GM23248 (cell line): ENCODE data around the gene SH2D3C. TPM values are rescaled to one million over a fixed set of nuclear protein-coding genes. Genes with fewer than 3 reads are reported as not detected.

Source experiments
- DNase-seq: peaks from one replicate; pipeline ENCODE4 v3.0.0-alpha.2; 2015
- H2AFZ ChIP-seq: fragments of 200-600 bp; sonication (generic); 2 replicates; pipeline ENCODE4 v1.6.1; 2016; ENCODE audit warnings: antibody characterized with exemption
- H3F3A ChIP-seq: fragments of 200-600 bp; sonication (generic); 2 replicates; pipeline ENCODE4 v1.6.1; 2016; ENCODE audit warnings: mild to moderate bottlenecking, antibody characterized with exemption, mixed run types; ENCODE audit not compliant: insufficient read depth
- H3K27ac ChIP-seq: fragments of 200-600 bp; sonication (generic); 2 replicates; pipeline ENCODE4 v1.5.1; 2016; ENCODE audit warnings: mild to moderate bottlenecking
- H3K27me3 ChIP-seq: fragments of 200-600 bp; sonication (generic); replicated peaks from 2 replicates; pipeline ENCODE4 v1.6.1; 2016; ENCODE audit warnings: mild to moderate bottlenecking; ENCODE audit not compliant: insufficient read depth
- H3K36me3 ChIP-seq: fragments of 200-600 bp; sonication (generic); 2 replicates; pipeline ENCODE4 v1.6.1; 2016; ENCODE audit warnings: low read depth, mild to moderate bottlenecking
- H3K4me1 ChIP-seq: fragments of 200-600 bp; sonication (generic); 2 replicates; pipeline ENCODE4 v1.6.1; 2016; ENCODE audit warnings: mild to moderate bottlenecking; ENCODE audit not compliant: insufficient read depth
- H3K4me2 ChIP-seq: fragments of 200-600 bp; sonication (generic); one replicate; pipeline ENCODE4 v1.6.1; 2016; ENCODE audit warnings: mild to moderate bottlenecking; ENCODE audit not compliant: unreplicated experiment
- H3K4me3 ChIP-seq: fragments of 200-600 bp; sonication (generic); 2 replicates; pipeline ENCODE4 v1.5.1; 2016; ENCODE audit warnings: mild to moderate bottlenecking
- H3K79me2 ChIP-seq: fragments of 200-600 bp; sonication (generic); 2 replicates; pipeline ENCODE4 v1.6.1; 2016; ENCODE audit warnings: mild to moderate bottlenecking; ENCODE audit not compliant: insufficient read depth
- H3K9ac ChIP-seq: fragments of 200-600 bp; sonication (generic); 2 replicates; pipeline ENCODE4 v1.6.1; 2016; ENCODE audit warnings: mild to moderate bottlenecking
- H3K9me2 ChIP-seq: fragments of 200-600 bp; sonication (generic); 2 replicates; pipeline ENCODE4 v1.6.1; 2016; ENCODE audit warnings: mixed run types, mild to moderate bottlenecking, moderate library complexity; ENCODE audit not compliant: insufficient read depth
- H3K9me3 ChIP-seq: fragments of 200-600 bp; sonication (generic); one replicate; pipeline ENCODE4 v1.6.1; 2017; ENCODE audit warnings: low read depth
- H4K20me1 ChIP-seq: fragments of 200-600 bp; sonication (generic); 2 replicates; pipeline ENCODE4 v1.6.0; 2016; ENCODE audit not compliant: insufficient read depth
- EZH2 ChIP-seq: fragments of 200-600 bp; sonication (generic); IDR thresholded peaks from 2 replicates; pipeline ENCODE4 v1.6.1; 2018; ENCODE audit warnings: antibody characterized with exemption, mild to moderate bottlenecking; ENCODE audit not compliant: insufficient read depth, poor library complexity, severe bottlenecking
- EZH2phosphoT487 ChIP-seq: fragments of 200-600 bp; sonication (generic); IDR thresholded peaks from 2 replicates; pipeline ENCODE4 v1.6.1; 2018; ENCODE audit warnings: antibody characterized with exemption, moderate library complexity, mild to moderate bottlenecking, low read depth; ENCODE audit not compliant: insufficient read depth
- WGBS, 2 experiments: methylation state at CpG; one replicate each; pipeline ENCODE4 v1.1.6; 2015 to 2017; ENCODE audit warnings: low lambda C conversion rate in 2 of 2, low coverage in 1 of 2; ENCODE audit errors: missing lambda C conversion rate in 2 of 2; 5-methylcytosine and 5-hydroxymethylcytosine counted together
- in situ Hi-C: fragments of 300-500 bp; cut with MboI; formaldehyde crosslinking; loops from 2 replicates; pipeline ENCODE4 v1.15.0; 2020
- polyA plus RNA-seq: library from polyadenylated mRNA; unstranded; fragments of >200 nt; fragmentation: Nextera tagmentation; extraction: Ambion mirVana; gene quantifications from 2 replicates; pipeline ENCODE4 v1.2.1, GENCODE V29; 2016
- total RNA-seq: library from RNA; depleted of rRNA; stranded (reverse); fragments of >200 nt; shearing (Covaris generic); gene quantifications from 2 replicates; pipeline ENCODE4 v1.2.3, GENCODE V29; 2014

Gene SH2D3C
- total and polyA plus RNA-seq, 2 experiments from 2014 or later: not detected

DNA sequence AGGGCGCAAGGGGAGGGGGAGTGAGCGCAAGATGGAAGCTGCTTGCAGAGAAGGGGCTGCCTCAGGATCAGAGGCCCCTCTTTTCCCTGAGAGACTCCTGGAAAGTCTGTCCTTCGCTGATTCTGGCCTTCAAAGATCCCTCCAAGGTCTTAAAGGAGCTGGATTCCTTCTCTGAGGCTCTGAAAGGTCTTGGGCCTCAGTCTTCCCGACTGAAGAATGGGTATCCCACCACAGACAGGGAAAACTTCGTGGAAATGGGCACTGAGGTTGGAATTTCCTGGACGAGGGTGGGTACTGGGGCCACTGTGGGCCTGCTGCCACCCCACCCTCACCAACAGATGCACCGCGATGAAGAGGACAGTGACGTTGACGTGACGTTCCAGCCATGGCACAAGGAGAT is 66.1 kb downstream of the SH2D3C start:
- no peaks in the 10 kb centered on the region for H3F3A ChIP-seq
- H3K4me3 ChIP-seq: no peak overlapping the region
- no peaks in the 10 kb centered on the region for H4K20me1 ChIP-seq
- no peak overlapping the region for H2AFZ ChIP-seq
- H3K79me2 ChIP-seq: peaks cover 11% of the 10 kb centered on the region
- H3K27me3 ChIP-seq: no peaks in the 10 kb centered on the region
- DNase-seq: no peak
- in situ Hi-C loops: no loop called here
- no peaks in the 10 kb centered on the region for H3K36me3 ChIP-seq
- TF ChIP-seq EZH2 (no peak), EZH2phosphoT487 (no peak)
- H3K4me1 ChIP-seq: peaks cover 8% of the 10 kb centered on the region; the same call in 1 of the 2 replicates
- H3K9me3 ChIP-seq: no peaks in the 10 kb centered on the region
- no peak overlapping the region for H3K9ac ChIP-seq
- WGBS, 2 experiments: 88 to 89% methylated on average over 10 to 11 of the region's 11 CpGs
- H3K9me2 ChIP-seq: no peaks in the 10 kb centered on the region
- no peak overlapping the region for H3K4me2 ChIP-seq
- no peak overlapping the region for H3K27ac ChIP-seq

DNA sequence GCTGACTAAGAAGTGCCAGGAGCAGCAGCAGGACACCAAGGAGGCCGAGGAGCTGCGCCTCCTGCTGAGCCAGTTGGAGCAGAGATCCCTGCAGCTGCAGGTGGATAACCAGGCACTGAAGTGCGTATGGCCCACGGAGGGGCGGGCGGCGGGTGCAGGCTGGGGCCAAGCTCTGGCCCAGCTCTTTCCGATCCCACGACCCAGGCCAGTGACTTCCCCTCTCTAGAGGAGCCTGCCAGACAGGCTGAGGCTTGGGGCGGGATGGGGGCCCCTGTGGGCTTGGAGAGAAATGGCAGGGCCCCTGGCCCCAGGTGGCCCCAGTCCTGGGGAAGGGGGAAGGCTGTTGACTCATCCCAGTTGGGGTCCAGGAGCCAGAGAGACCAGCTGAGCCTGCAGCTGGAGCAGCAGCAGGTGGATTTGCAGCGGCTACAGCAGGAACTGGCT is 66.6 kb downstream of the SH2D3C start:
- in situ Hi-C loops: no loop called here
- Histone ChIP-seq H3K9ac (no peak overlapping the region), H3K36me3 (no peaks in the 10 kb centered on the region), H2AFZ (no peak overlapping the region), H3K4me2 (no peak overlapping the region), H3K4me3 (no peak overlapping the region), H3F3A (no peaks in the 10 kb centered on the region), H3K9me2 (no peaks in the 10 kb centered on the region), H3K9me3 (no peaks in the 10 kb centered on the region), H3K4me1 (peaks cover 8% of the 10 kb centered on the region; the same call in 1 of the 2 replicates), H3K79me2 (peaks cover 11% of the 10 kb centered on the region), H4K20me1 (no peaks in the 10 kb centered on the region), H3K27ac (no peak overlapping the region), H3K27me3 (no peaks in the 10 kb centered on the region)
- DNase-seq: no peak
- 90 to 91% methylated on average over 11 of the region's 11 CpGs for WGBS, 2 experiments
- TF ChIP-seq EZH2phosphoT487 (no peak), EZH2 (no peak)

GRCh38 chr9:127711226-127711701 is 67.2 kb downstream of the SH2D3C start:
- no peaks in the 10 kb centered on the region for H3K9me2 ChIP-seq
- TF ChIP-seq EZH2: no peak
- no peak for TF ChIP-seq EZH2phosphoT487
- 70 to 75% methylated on average over 9 of the region's 9 CpGs for WGBS, 2 experiments
- in situ Hi-C loops: no loop called here
- H2AFZ ChIP-seq: no peak overlapping the region
- peaks cover 11% of the 10 kb centered on the region for H3K79me2 ChIP-seq
- no peaks in the 10 kb centered on the region for H3F3A ChIP-seq
- no peak for DNase-seq
- H3K36me3 ChIP-seq: no peaks in the 10 kb centered on the region
- peaks cover 6% of the 10 kb centered on the region; the same call in 1 of the 2 replicates for H3K4me1 ChIP-seq
- no peaks in the 10 kb centered on the region for H3K9me3 ChIP-seq
- H3K4me2 ChIP-seq: no peak overlapping the region
- H3K4me3 ChIP-seq: no peak overlapping the region
- no peak overlapping the region for H3K27ac ChIP-seq
- H3K27me3 ChIP-seq: no peaks in the 10 kb centered on the region
- no peak overlapping the region for H3K9ac ChIP-seq
- H4K20me1 ChIP-seq: no peaks in the 10 kb centered on the region

DNA sequence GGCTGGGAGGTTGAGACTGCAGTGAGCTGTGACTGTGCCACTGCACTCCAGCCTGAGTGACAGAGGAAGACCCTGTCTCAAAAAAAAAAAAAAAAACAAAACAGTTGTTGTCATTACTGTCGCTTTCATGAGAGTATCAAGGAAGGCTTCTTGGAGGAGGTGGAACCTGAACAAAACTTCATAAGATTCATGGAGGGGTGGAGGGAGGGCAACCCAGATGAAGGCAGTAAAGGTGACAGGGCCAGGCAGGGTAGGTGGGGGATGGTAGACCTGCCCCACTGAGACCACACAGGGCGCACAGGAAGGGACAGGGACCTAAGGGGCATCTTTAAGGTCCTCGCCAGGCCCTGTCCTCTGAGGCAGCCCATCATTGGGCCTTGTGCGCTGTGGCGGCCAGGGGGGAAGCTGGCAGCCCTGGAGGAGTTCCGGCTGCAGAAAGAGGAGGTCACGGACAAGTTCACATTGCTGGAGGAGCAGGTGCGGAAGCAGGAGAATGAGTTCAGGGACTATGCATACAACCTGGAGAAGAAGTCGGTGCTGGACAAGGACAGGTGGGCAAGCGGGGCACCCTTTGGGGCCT is 68.2 kb downstream of the SH2D3C start:
- WGBS, 2 experiments: 97 to 98% methylated on average over 10 of the region's 10 CpGs
- no peak overlapping the region for H3K4me2 ChIP-seq
- H3K9me2 ChIP-seq: no peaks in the 10 kb centered on the region
- H3K4me1 ChIP-seq: peaks cover 4% of the 10 kb centered on the region; the same call in 1 of the 2 replicates
- H3K79me2 ChIP-seq: peaks cover 11% of the 10 kb centered on the region
- H3F3A ChIP-seq: no peaks in the 10 kb centered on the region
- H3K27me3 ChIP-seq: no peaks in the 10 kb centered on the region
- in situ Hi-C loops: no loop called here
- no peak overlapping the region for H2AFZ ChIP-seq
- TF ChIP-seq EZH2 (no peak), EZH2phosphoT487 (no peak)
- H3K9me3 ChIP-seq: no peaks in the 10 kb centered on the region
- H3K36me3 ChIP-seq: no peaks in the 10 kb centered on the region
- H3K27ac ChIP-seq: no peak overlapping the region
- DNase-seq: no peak
- H3K4me3 ChIP-seq: no peak overlapping the region
- H3K9ac ChIP-seq: no peak overlapping the region
- no peaks in the 10 kb centered on the region for H4K20me1 ChIP-seq
